ENCODE data around the gene MSGN1. TPM values are rescaled to one million over a fixed set of nuclear protein-coding genes. Genes with fewer than 3 reads are reported as not detected.

MSGN1 gene
- total and polyA plus RNA-seq, 12 donors: 0.55 TPM; not detected in 11

- no peak overlapping the region for H3K27ac ChIP-seq
- no peaks in the 10 kb centered on the region for H3K9me3 ChIP-seq (replicated peaks in 1 of 3)
- TF ChIP-seq, protein P1, sequence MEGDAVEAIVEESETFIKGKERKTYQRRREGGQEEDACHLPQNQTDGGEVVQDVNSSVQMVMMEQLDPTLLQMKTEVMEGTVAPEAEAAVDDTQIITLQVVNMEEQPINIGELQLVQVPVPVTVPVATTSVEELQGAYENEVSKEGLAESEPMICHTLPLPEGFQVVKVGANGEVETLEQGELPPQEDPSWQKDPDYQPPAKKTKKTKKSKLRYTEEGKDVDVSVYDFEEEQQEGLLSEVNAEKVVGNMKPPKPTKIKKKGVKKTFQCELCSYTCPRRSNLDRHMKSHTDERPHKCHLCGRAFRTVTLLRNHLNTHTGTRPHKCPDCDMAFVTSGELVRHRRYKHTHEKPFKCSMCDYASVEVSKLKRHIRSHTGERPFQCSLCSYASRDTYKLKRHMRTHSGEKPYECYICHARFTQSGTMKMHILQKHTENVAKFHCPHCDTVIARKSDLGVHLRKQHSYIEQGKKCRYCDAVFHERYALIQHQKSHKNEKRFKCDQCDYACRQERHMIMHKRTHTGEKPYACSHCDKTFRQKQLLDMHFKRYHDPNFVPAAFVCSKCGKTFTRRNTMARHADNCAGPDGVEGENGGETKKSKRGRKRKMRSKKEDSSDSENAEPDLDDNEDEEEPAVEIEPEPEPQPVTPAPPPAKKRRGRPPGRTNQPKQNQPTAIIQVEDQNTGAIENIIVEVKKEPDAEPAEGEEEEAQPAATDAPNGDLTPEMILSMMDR (IDR thresholded peaks at IDR 0.05): no peak
- no peak for TF ChIP-seq POLR2A (IDR thresholded peaks at IDR 0.05)
- H3K4me1 ChIP-seq (replicated peaks in 1 of 2): no peaks in the 10 kb centered on the region
- H3K4me3 ChIP-seq: no peak overlapping the region
- H3K27me3 ChIP-seq: no peaks in the 10 kb centered on the region
- DNase-seq: no peak
- H3K36me3 ChIP-seq (replicated peaks in 1 of 2): no peaks in the 10 kb centered on the region
- 58 to 85% (median 66%) methylated on average over 1 of the region's 1 CpG for WGBS, 4 donors
- intact Hi-C loops (cut with DNase I): no loop called here
These were observed 48.4 kb downstream of the MSGN1 start for GRCh38 chr2:17864676-17865075.

DNA sequence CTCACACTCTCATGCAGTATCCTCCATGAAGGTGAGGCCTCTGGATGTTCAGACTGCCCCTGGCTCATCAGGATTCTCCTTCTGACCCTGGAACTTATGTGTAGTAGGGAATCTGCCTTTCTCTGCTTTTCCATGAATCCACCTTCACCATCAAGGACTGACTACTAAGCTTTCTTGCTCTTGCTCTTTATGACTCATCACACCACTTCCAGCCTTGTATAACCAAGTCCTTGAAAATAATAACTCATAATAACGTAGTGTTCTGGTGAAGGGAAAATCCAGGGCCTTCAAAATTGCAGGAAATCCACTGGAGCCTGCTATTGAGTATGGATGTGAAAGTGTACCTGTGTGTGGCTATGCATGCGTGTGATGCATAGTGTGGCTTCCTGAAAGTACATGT is 50.9 kb downstream of the MSGN1 start:
- no peak for DNase-seq
- Histone ChIP-seq H3K9me3 (replicated peaks in 1 of 3) (no peaks in the 10 kb centered on the region), H3K4me3 (no peak overlapping the region), H3K27ac (no peak overlapping the region), H3K27me3 (no peaks in the 10 kb centered on the region), H3K4me1 (replicated peaks in 1 of 2) (no peaks in the 10 kb centered on the region), H3K36me3 (replicated peaks in 1 of 2) (no peaks in the 10 kb centered on the region)
- 61 to 75% (median 70%) methylated on average over 2 of the region's 2 CpGs for WGBS, 4 donors
- intact Hi-C loops (cut with DNase I): no loop called here
- TF ChIP-seq, protein P1 (IDR thresholded peaks at IDR 0.05): no peak
- TF ChIP-seq POLR2A (IDR thresholded peaks at IDR 0.05): no peak

Other genes with a start within 250 kb of the MSGN1 start
- 10 to 100 TPM in 1 of 9 donors, 1 to 10 TPM in 8; 4.2 to 18.6 (median 8.3) TPM for gene SMC6, start 62.6 kb upstream of the MSGN1 start, total RNA-seq
- gene SMC6, start 62.6 kb upstream of the MSGN1 start, polyA plus RNA-seq: 1 to 10 TPM; 4.8 to 10.0 (median 6.8) TPM
- gene GEN1, start 62.3 kb upstream of the MSGN1 start, total RNA-seq: 10 to 100 TPM in 3 of 9 donors, 1 to 10 TPM in 6; 1.5 to 20.4 (median 4.2) TPM
- 1 to 10 TPM; 2.9 to 5.4 (median 5.3) TPM for gene GEN1, start 62.3 kb upstream of the MSGN1 start, polyA plus RNA-seq
- gene KCNS3, start 62.2 kb downstream of the MSGN1 start, total RNA-seq: 1 to 10 TPM in 7 of 9 donors, under 1 TPM in 2; 0.50 to 4.3 (median 1.8) TPM
- gene KCNS3, start 62.2 kb downstream of the MSGN1 start, polyA plus RNA-seq: 1 to 10 TPM in 2 of 3 donors, under 1 TPM in 1; 0.88 to 3.3 (median 1.8) TPM